ENCODE data around the gene BMP7. TPM values are rescaled to one million over a fixed set of nuclear protein-coding genes. Genes with fewer than 3 reads are reported as not detected.

Gene BMP7
- total RNA-seq, 1 donor from 2014 or later: not detected

GRCh38 chr20:57156011-57156729 lies 110.3 kb downstream of the BMP7 start:
- no peaks in the 10 kb centered on the region for H3K27me3 ChIP-seq (ENCODE audit: control insufficient read depth, insufficient read depth, low read length)
- DNase-seq (ENCODE audit: low read depth) (no peak), FAIRE-seq (no peak)
- TF ChIP-seq CTCF (IDR thresholded peaks at IDR 0.05; ENCODE audit: insufficient read depth, low read length, severe bottlenecking): no peak
- no peak overlapping the region for H3K4me3 ChIP-seq (ENCODE audit: low read depth, low read length)
- no peaks in the 10 kb centered on the region for H3K36me3 ChIP-seq (ENCODE audit: control insufficient read depth, insufficient read depth, low read length)

GRCh38 chr20:57155415-57155814 lies 111.0 kb downstream of the BMP7 start:
- Histone ChIP-seq H3K36me3 (ENCODE audit: control insufficient read depth, insufficient read depth, low read length) (no peaks in the 10 kb centered on the region), H3K27me3 (ENCODE audit: control insufficient read depth, insufficient read depth, low read length) (no peaks in the 10 kb centered on the region), H3K4me3 (ENCODE audit: low read depth, low read length) (no peak overlapping the region)
- FAIRE-seq (no peak), DNase-seq (ENCODE audit: low read depth) (no peak)
- TF ChIP-seq CTCF (IDR thresholded peaks at IDR 0.05; ENCODE audit: insufficient read depth, low read length, severe bottlenecking): no peak

DNA sequence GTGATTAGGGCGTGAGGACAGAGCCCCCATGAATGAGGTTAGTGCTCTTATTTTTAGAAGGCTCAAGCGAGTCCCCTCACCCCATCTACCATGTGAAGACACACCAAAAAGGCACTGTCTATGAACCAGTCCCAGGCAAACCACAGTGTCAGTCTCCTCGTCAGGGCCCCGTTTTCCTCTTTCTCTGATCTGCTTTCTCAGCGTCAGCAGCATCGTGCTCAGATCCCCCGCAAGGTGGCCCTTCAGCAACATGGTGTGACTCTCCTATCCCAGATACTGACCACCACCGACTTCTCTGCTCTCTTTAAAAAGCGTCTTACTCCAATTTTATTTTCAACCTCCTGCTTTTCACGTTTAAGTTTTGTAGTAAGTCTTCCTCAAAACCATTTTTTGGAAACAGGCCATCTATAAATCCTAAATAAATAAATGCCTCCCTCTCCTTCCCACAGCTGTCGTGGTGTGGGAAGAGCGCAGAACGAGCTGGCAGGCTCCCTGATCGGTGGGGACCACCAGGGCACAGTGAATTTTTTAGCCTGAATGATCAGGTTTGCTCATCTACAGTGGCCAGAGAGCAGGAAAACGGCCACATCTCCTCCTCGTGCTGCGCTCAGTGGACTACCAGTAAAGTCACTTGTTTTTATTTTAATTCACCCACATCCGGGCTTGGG lies 113.1 kb downstream of the BMP7 start:
- Histone ChIP-seq H3K27me3 (ENCODE audit: control insufficient read depth, insufficient read depth, low read length) (no peaks in the 10 kb centered on the region), H3K4me3 (ENCODE audit: low read depth, low read length) (no peak overlapping the region), H3K36me3 (ENCODE audit: control insufficient read depth, insufficient read depth, low read length) (no peaks in the 10 kb centered on the region)
- FAIRE-seq (no peak), DNase-seq (ENCODE audit: low read depth) (no peak)
- no peak for TF ChIP-seq CTCF (IDR thresholded peaks at IDR 0.05; ENCODE audit: insufficient read depth, low read length, severe bottlenecking)

GRCh38 chr20:57152557-57152956 lies 113.9 kb downstream of the BMP7 start:
- Histone ChIP-seq H3K27me3 (ENCODE audit: control insufficient read depth, insufficient read depth, low read length) (no peaks in the 10 kb centered on the region), H3K4me3 (ENCODE audit: low read depth, low read length) (no peak overlapping the region), H3K36me3 (ENCODE audit: control insufficient read depth, insufficient read depth, low read length) (no peaks in the 10 kb centered on the region)
- no peak for DNase-seq (ENCODE audit: low read depth)
- no peak for FAIRE-seq
- no peak for TF ChIP-seq CTCF (IDR thresholded peaks at IDR 0.05; ENCODE audit: insufficient read depth, low read length, severe bottlenecking)

DNA sequence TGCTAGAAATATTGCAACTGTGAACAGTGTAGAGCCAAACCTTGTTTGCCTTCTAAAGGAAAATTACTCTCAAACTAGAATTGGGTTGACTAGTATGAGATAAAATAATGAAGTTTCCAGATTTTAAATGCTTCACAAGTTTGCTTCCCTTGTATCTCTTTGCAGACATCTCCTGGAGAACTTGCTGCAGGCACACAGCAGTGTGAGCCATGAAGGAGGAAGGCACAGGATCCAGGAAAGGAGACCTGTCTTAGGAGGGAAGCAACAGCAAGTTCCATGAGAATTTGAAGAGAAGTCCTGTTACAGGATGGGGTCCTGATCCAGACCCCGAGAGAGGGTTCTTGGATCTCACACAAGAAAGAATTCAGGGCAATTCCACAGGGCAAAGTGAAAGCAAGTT lies 115.9 kb downstream of the BMP7 start:
- no peak for FAIRE-seq
- H3K27me3 ChIP-seq (ENCODE audit: control insufficient read depth, insufficient read depth, low read length): no peaks in the 10 kb centered on the region

More for the DNA sequence above, 115.9 kb downstream of the BMP7 start:
- DNase-seq (ENCODE audit: low read depth): no peak
- no peak overlapping the region for H3K4me3 ChIP-seq (ENCODE audit: low read depth, low read length)
- no peak for TF ChIP-seq CTCF (IDR thresholded peaks at IDR 0.05; ENCODE audit: insufficient read depth, low read length, severe bottlenecking)
- H3K36me3 ChIP-seq (ENCODE audit: control insufficient read depth, insufficient read depth, low read length): no peaks in the 10 kb centered on the region

All from bronchial epithelial cell (primary cell).